ENCODE measurements around the gene SH3PXD2A.

The SH3PXD2A gene

GRCh38 chr10:103692436-103692951, 162.9 kb downstream of the SH3PXD2A start:
- no peak for DNase-seq (ENCODE audit: low read depth in 4 of 4, low spot score in 1 of 4)

DNA sequence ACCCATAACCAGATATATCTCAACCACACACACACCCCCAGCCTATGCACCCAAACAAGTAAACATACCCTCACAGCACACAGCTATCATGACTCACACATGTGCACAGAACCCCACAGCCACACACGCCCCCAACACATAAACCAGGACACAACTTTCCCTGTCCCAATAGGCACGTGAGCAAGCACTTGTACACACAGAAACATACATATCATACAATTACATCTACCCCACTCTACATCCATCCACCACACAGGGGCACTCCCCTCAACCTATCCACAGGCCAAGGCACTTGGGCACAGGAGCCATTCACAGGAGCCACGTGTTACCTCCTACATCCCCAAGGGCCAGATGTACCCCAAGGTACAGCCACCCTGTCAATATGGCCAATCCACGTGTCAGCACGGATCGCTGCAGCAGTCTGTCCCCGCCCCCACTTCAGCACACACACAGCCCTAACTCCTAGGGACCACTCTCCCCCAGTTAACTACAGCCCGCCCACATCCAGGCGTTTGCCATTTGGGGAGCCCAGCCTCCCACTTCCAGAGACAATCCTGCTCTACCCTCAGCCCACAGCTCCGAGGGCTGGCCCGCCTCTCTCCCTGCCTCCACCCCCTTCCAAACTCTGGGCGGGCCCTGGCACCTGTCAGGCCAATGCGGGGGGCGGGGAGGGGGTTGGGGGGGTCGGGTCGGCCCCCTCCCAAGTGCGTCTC, 163.5 kb downstream of the SH3PXD2A start:
- no peak for DNase-seq (ENCODE audit: low read depth in 4 of 4, low spot score in 1 of 4)

GRCh38 chr10:103691267-103691666, 164.1 kb downstream of the SH3PXD2A start:
- no peak for DNase-seq (ENCODE audit: low read depth in 4 of 4, low spot score in 1 of 4)

DNA sequence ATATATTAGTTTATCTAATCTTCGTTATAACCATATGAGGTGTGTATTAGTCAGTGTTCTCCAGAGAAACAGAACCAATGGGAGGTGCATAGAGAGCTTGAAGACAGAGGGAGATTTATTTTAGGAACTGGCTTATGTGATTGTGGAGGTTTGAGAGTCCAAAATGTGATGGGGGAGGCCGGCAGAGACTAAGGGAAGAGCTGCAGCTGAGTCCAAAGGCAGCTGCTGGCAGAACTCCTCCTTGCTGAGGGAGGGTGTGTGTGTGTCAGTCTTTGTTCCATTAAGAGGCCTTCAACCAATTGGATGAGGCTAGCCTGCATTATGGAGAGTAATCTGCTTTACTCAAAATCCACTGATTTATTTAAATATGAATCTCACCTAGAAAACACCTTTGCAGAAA, 165.1 kb downstream of the SH3PXD2A start:
- no peak for DNase-seq (ENCODE audit: low read depth in 4 of 4, low spot score in 1 of 4)

- DNase-seq (ENCODE audit: low read depth in 4 of 4, low spot score in 1 of 4) = no peak
Measured at GRCh38 chr10:103688491-103688890, 166.9 kb downstream of the SH3PXD2A start.

- no peak for DNase-seq (ENCODE audit: low read depth in 4 of 4, low spot score in 1 of 4)
Measured at GRCh38 chr10:103687718-103688117, 167.7 kb downstream of the SH3PXD2A start.

GRCh38 chr10:103687172-103687571, 168.2 kb downstream of the SH3PXD2A start:
- no peak for DNase-seq (ENCODE audit: low read depth in 4 of 4, low spot score in 1 of 4)

GRCh38 chr10:103685880-103686669, 169.3 kb downstream of the SH3PXD2A start:
- peak; percentile 54 to 71 (median 60) for DNase-seq (ENCODE audit: low read depth in 4 of 4, low spot score in 1 of 4)

- no peak for DNase-seq (ENCODE audit: low read depth in 4 of 4, low spot score in 1 of 4)
Measured at GRCh38 chr10:103683851-103684250, 171.5 kb downstream of the SH3PXD2A start.

- DNase-seq (ENCODE audit: low read depth in 4 of 4, low spot score in 1 of 4) = no peak
Measured at GRCh38 chr10:103682631-103683030, 172.7 kb downstream of the SH3PXD2A start.

GRCh38 chr10:103681617-103682399, 173.6 kb downstream of the SH3PXD2A start:
- no peak for DNase-seq (ENCODE audit: low read depth in 4 of 4, low spot score in 1 of 4)

GRCh38 chr10:103680869-103681236, 174.5 kb downstream of the SH3PXD2A start:
- no peak for DNase-seq (ENCODE audit: low read depth in 4 of 4, low spot score in 1 of 4)

DNA sequence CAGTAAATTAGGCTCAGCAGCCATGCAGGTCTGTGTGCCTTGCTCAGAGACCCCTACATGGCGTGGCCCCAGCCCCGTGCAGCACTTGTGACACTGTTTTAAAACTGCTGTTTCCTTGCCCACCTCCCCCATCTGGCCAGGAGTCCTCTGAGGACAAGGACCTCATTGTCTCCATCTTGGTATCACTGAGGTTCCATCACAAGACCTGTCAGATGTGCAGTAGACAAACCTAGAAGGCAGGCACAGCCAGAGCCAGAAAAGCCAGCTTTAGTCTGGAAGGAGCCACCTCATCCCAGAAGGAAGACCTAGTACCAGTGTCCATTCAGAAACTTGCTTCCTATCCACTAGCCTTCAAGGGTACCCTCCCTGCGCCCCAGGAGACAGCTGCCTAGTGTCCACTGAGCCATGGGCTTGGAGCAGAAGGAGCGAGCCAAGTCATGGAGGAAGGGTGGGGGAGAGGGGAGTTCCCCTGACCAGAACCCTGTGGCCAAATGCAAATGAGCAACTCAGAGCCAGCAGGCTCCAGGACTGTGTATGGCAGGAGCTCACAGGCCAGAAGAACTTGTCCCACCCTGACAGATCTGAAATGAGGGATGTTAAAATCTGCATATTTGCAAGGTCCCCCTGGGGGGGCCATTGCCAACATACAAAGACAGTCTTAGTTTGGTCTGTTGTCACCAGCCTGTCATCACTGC, 176.1 kb downstream of the SH3PXD2A start:
- no peak for DNase-seq (ENCODE audit: low read depth in 4 of 4, low spot score in 1 of 4)

DNA sequence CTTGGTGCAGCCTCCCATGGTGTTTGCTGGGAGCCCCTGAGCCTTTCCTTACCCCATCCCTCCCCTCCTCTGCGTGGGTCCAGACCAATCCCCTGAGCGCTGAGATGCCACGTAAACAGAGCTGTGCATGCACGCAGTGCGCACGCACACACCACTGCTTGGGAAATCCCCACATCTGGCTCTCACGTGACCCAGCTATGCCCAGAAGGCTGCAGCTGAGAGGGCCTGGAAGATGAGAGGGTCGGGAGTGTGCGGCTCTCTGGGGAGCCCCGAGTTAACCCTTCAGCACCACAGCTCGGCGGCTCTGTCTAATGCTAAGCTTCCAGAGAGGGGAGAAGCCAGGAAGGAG, 177.2 kb downstream of the SH3PXD2A start:
- DNase-seq (ENCODE audit: low read depth in 4 of 4, low spot score in 1 of 4) = peak; percentile 58 to 76 (median 75)

GRCh38 chr10:103677486-103678177, 177.7 kb downstream of the SH3PXD2A start:
- no peak for DNase-seq (ENCODE audit: low read depth in 4 of 4, low spot score in 1 of 4)

DNA sequence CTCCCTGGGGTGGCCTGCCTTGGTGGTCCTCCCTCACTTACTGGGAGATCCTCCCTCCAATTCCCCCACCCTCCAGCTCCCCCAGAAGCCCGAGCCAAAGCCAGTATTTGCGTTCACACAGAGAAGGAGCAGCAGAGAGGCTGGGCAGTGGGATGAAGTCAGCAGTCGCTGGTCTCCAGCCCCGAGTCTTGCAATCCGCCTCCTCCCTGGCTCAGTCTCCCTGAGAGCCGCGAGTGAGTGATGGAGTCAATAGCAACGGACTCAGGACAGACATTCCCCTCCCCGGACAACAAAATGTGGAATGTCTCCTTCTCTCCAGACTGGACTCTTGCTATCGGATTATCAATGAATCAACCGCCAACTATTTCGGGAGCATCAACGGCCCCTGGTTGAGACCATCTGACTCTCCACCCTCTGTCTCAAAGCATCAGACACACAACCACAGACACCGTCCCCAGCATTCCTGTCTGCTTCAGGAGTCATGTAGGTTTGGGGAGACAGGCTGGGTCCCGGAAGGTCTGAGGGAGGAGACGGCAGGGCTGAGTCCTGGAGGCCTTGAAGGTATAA, 178.4 kb downstream of the SH3PXD2A start:
- no peak for DNase-seq (ENCODE audit: low read depth in 4 of 4, low spot score in 1 of 4)

GRCh38 chr10:103676058-103676785, 179.2 kb downstream of the SH3PXD2A start:
- no peak for DNase-seq (ENCODE audit: low read depth in 4 of 4, low spot score in 1 of 4)

GRCh38 chr10:103673606-103674005, 181.8 kb downstream of the SH3PXD2A start:
- no peak for DNase-seq (ENCODE audit: low read depth in 4 of 4, low spot score in 1 of 4)

DNA sequence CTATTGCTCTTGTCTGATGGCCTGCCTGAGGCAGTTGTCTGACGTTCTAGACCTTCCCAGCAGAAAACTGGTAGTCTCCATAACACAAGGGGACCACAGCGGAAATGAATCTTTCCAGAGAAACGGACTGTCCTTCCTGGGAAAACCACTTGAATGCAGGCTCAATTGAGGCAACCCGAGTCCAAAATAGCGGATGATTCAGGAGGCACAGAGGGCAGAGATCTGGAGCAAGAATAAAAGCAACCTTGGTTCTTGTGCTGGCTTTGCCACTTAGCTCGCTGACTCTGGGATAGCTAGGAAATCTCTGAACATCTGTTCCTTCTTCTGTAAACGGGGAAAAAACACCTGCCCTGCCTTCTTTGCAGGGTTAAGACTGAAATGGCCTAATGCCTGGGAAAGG, 183.0 kb downstream of the SH3PXD2A start:
- DNase-seq (ENCODE audit: low read depth in 4 of 4, low spot score in 1 of 4) = no peak

Measured in stimulated activated CD4-positive, alpha-beta T cell treated with anti-CD3 and anti-CD28 coated beads, Interleukin-1b, Interleukin-23, amount 100 ng/mL, for 24 hours (primary cell).